ENCODE results near the gene GPR146.

GPR146 gene

GRCh38 chr7:1043552-1044188 lies 676 bp upstream of the GPR146 start:
- no peak for DNase-seq (ENCODE audit: low read depth in 2 of 2)

GRCh38 chr7:1045069-1046063 lies 1.0 kb downstream of the GPR146 start:
- DNase-seq (ENCODE audit: low read depth in 2 of 2) = no peak

DNA sequence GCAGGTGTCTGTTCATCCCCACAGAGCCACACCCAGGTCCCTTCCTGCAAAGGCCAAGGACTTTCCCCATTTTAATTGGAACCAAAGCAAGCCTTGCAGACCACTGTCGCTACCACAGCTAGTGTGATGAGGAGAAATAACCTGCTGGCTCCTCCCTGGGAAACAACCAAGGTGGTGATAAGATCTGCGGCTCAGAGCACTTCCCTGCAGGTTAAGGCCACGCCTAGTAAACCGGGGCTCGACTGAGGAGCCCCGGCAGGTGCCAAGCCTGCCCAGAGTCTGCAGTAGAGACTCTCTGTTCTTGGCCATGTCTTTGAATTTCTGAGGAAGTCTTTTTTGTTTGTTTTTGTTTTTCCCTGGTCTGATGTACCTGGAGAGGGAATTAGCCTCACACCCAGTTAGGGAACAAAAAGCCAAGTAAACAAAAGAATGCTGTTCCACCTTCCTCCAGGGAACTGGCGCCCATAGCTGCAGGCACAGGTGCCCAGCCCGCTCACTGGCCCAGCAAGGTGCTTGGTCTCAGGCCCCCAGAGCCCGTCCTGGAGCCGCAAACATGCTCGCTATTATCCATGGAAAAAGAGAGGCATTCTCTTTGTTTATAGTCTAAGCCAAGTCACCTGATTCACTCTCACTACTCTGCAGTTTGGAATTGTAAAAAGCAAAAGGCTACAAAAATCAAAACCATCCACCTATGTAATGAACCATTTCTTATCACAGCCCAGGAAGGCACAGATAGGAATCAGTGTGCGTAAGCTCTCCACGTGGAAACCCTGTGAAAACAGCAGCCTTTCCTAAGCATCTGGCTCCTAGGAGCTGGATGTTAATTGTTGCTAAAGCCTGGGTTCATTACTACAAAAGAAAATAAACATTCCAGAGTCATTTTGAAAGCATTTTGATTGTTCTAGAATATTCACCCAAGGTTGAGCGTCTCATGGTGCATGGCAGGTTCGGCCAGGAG lies 2.7 kb downstream of the GPR146 start:
- no peak for DNase-seq (ENCODE audit: low read depth in 2 of 2)

GRCh38 chr7:1049006-1049741 lies 4.8 kb downstream of the GPR146 start:
- no peak for DNase-seq (ENCODE audit: low read depth in 2 of 2)

DNA sequence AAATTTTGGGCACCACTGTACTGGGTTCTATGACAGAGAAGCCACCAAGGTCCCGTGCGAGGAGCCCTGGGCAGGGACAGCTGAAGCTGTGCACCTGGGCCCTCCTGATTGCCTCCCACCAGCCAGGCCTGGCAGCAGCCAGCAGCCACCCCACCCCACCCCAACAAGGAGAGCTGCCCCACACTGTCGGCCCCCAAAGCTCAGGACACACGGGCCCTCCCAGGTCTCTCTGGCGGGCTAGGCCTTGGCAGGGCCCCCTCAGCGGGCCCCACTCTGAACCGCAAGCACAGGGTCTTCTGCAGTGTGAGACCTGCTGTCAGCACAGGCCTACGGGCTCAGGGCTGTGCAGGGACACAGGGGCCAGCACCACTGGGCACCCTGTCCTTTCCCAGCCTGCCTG lies 5.5 kb downstream of the GPR146 start:
- DNase-seq (ENCODE audit: low read depth in 2 of 2) = no peak

DNA sequence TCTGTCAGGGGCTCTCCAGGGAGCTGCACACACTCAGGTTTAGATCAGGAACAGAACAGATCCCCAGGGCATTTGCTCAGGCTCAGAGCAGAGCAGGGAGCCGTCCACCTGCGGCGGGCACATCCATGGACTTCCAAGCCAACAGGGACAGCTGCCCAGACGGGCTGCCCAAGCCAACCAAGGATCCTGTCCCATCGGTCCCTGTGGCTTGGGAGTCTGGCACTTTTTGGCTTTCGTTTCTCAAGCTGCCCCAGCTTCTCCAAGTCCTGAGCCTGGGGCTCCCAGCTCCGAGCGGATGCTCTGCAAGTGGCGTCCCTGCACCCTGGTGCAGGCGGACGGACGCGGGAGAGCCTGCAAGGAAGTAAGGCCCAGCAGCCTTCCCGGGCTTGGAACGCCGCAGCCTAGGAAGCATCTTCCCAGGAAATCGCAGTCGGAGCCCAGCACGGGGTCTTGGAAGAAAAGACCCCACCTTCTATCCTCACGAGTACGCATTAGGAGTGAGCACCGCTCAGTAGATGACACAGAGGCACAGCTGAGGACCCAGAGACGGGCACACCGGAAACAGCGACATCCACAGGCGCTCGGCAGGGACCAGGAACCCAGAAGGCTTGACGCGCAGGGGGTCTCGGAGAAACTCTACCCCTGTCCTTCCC lies 6.0 kb downstream of the GPR146 start:
- no peak for DNase-seq (ENCODE audit: low read depth in 2 of 2)

GRCh38 chr7:1050956-1051690 lies 6.8 kb downstream of the GPR146 start:
- DNase-seq (ENCODE audit: low read depth in 2 of 2) = no peak

- DNase-seq (ENCODE audit: low read depth in 2 of 2) = no peak
These were observed 7.9 kb downstream of the GPR146 start for GRCh38 chr7:1052031-1052818.

DNA sequence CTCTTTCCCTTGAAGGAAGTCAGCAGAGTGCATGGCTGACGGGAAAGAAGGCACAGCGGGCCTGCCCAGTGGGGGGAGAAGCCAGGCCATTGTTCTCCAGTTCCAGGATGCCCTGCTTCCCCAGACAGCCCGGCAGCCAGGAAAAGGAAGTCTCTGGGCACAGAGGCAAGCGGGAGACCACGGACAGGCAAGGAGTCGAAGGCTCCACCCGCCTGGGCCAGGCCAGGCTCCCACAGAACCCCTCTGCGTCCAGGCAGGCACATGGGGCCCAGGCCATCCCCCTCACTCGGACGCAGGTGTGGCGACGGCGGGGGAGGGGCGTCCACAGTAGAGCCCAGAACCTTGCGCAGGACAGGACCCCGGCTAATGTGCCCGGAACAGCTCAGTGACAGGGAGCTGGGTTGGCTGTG lies 8.7 kb downstream of the GPR146 start:
- DNase-seq (ENCODE audit: low read depth in 2 of 2) = no peak

DNA sequence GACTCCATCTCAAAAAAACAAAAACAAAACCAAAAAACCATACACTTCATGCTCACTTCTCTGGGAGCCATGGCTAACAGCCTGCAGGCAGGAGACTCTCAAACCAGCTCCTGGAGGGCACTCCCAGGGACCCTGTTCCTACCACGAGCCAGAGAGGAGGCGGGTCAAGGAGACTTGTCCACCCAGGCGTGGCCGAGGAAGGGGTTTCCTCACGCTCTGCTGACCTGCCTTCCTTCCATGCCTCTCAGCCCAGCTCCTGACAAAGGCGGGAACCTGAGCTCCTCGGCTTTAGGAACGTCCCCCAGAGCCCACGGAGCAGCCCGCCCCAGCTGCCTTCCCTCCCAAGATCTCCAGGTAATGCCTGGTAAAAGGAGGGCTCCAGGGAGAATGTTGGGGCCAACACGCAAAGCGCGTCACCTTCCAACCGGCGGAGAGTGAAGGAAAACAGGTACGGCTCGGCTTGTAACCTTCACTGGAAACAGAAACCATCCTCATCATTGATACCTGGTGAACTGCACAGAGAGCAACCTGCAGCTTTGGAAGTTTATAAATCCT lies 9.5 kb downstream of the GPR146 start:
- DNase-seq (ENCODE audit: low read depth in 2 of 2) = no peak

DNA sequence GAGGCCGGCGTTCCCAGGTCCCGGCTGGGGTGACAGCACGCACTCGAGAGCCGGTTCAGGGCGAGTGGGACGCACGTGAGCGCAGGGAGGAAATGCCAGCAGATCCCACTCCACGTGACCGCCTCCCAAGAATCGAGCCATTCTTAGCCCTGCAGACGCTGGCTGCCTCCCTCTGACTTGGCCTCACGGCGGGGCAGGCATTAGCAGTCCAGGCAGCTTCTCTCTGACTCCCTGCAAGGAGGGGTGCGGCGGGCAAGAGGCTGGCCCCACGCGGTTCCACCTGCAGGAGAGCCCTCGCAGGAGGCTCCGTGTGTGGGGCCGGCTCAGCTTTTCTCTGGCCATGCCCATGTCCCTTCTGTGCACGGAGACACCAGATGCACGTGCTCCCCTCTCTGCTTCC lies 10.1 kb downstream of the GPR146 start:
- DNase-seq (ENCODE audit: low read depth in 2 of 2) = no peak

- DNase-seq (ENCODE audit: low read depth in 2 of 2) = no peak
These were observed 10.6 kb downstream of the GPR146 start for GRCh38 chr7:1054861-1055450.

GRCh38 chr7:1055491-1055955 lies 11.2 kb downstream of the GPR146 start:
- no peak for DNase-seq (ENCODE audit: low read depth in 2 of 2)

GRCh38 chr7:1055956-1056784 lies 11.8 kb downstream of the GPR146 start:
- DNase-seq (ENCODE audit: low read depth in 2 of 2) = no peak

DNA sequence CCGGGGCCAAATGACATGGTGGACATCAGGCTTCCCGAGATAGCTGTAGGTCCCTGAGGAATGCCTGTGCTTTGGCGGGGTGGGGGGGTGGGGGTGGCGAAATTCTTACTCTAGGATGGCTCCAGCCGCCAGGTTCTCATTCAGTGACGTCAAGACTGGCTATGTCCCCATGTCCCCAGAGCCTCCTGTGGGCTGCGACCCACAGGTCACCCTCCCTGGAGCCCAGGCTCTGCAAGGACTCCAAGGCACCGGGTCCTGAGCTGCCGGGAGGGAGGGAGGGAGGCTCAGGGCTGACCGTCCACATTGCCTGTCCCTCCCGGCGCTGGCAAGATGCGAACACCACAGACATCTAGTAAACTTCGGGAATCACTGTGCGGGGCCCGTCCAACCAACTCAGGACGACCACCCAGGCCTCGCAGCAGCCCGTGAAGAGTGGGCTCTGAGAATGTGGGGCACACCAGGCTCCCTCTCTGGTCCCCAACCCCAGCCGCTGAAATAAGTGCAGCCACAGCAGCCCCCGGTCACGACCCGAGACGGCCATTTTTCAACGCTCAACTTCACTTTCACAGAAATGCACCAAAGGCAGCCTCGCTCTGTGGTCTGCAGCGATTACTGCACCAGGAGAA lies 12.6 kb downstream of the GPR146 start:
- DNase-seq (ENCODE audit: low read depth in 2 of 2) = no peak

DNA sequence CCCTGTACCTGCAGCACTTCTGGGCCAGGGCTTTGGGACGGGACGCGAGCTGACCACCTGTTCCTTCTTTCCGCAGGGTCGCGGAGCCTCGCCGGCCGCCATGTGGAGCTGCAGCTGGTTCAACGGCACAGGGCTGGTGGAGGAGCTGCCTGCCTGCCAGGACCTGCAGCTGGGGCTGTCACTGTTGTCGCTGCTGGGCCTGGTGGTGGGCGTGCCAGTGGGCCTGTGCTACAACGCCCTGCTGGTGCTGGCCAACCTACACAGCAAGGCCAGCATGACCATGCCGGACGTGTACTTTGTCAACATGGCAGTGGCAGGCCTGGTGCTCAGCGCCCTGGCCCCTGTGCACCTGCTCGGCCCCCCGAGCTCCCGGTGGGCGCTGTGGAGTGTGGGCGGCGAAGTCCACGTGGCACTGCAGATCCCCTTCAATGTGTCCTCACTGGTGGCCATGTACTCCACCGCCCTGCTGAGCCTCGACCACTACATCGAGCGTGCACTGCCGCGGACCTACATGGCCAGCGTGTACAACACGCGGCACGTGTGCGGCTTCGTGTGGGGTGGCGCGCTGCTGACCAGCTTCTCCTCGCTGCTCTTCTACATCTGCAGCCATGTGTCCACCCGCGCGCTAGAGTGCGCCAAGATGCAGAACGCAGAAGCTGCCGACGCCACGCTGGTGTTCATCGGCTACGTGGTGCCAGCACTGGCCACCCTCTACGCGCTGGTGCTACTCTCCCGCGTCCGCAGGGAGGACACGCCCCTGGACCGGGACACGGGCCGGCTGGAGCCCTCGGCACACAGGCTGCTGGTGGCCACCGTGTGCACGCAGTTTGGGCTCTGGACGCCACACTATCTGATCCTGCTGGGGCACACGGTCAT lies 13.3 kb downstream of the GPR146 start:
- DNase-seq (ENCODE audit: low read depth in 2 of 2) = no peak

Data from stimulated activated CD8-positive, alpha-beta memory T cell treated with anti-CD3 and anti-CD28 coated beads, Interleukin-7, amount 100 ng/mL, for 4 hours (primary cell).